NCI-H524 (cell line): ENCODE results near the gene AGPS.

Experiments used
- DNase-seq, 2 experiments: peaks; one replicate each; lab custom pipeline; 2025; lab: John Stamatoyannopoulos, UW

Gene AGPS

DNA sequence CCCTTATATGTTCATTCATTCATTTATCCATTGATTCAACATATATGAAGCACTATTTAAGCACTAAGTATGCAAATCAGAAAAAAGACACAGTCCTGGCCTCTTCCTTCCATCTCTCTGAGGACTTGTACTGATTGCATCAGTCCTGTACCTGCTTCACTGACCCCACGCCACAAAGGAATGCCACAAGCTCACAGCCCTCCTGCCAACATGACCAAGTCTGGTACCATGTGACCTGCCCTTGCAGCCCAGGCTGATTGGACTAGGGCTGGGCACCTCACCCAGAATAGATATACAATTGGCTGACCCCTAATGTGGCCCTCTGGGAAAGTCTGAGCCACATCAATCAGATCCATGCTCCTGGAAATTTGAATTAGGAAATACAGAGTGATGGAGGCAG, 196.6 kb downstream of the AGPS start:
- DNase-seq, result no peak

DNA sequence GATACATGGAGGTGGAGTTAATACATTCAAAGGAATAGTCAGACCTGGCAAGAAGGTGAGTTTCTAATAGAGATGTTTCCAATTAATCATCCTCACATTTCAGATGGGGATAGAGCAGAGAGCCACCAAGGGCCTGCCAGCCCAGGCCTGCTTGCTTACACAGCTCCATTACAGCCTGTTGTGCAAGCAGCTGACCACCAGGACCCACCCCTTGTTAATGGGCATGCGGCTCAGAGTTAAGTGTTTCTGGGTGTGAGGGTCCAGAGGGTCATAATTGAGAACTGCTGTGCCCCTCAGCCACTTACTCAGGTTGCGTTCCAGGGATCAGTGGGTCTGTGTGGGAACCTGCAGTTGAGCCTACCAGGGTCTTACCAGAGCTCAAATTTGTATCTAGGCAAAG, 199.8 kb downstream of the AGPS start:
- no peak for DNase-seq

DNA sequence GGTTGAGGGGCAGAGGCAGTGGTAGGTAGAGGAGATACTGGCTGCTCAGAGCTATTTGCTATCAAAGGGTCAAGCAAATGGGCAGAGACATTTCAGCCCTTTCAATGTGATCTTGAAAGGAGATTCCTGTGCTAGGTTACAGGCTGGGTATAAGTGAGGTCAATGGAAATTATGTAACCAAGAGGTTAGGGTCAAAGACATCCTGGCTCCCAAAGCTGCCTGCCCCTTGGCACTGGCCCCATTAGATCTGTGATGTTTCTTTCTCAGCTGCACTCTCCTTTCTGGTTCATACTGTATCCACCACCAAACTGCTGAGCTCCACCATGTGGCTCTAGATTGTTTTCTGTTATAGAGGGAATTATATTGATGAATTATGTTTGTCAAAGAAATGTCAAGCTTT, 200.4 kb downstream of the AGPS start:
- no peak for DNase-seq

DNA sequence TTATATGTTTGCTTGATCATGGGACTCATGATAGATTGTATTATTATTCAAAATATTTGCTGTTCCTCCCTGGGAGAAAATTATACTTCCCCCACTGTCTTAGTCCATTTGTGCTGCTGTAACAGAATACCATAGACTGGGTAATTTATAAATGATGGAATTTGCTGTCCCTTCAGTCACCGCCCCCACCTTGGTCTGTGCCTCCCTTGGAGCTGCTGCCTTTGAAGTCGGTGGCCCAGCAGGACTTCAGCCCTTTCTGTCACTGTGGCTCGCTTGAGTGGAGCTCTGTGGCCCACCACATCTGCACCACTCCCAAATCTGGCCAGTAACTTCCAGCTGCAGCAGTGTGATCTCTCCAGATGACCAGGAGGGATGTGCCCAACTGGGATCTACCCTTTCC, 200.8 kb downstream of the AGPS start:
- no peak for DNase-seq
